K562 (cell line): ENCODE measurements around the gene TBC1D3B. TPM values are rescaled to one million over a fixed set of nuclear protein-coding genes. Genes with fewer than 3 reads are reported as not detected.
"Not testable (repeated sequence)": the region's sequence is repeated elsewhere in the genome, so short reads cannot be mapped to it uniquely, and the experiment has no call there.

Experiments used
- ATAC-seq: fragments of 200-7000 bp; cut with Tn5 transposase; 3 replicates; pipeline ENCODE4 v1.9.1; 2020; ENCODE audit warnings: moderate library complexity
- Bru-seq: library from RNA; stranded (reverse); fragments of 400-500 nt; gene quantifications from one replicate; lab custom pipeline; 2021; lab: Mats Ljungman, UMichigan
- BruChase-seq, 2 experiments: library from RNA; stranded (reverse); fragments of 400-500 nt; gene quantifications; one replicate each; lab custom pipeline; 2021; lab: Mats Ljungman, UMichigan
- BruUV-seq: library from RNA; stranded (reverse); fragments of 400-500 nt; replicated peaks from 2 replicates; lab custom pipeline; 2021; lab: Mats Ljungman, UMichigan
- CTCF ChIA-PET: fragments of 300-600 bp; formaldehyde crosslinking; extraction: SDS; loops from one replicate; lab custom pipeline; 2021; ENCODE audit warnings: low intra/inter-chr PET ratio; lab: Yijun Ruan, JAX
- POLR2A ChIA-PET: fragments of 300-600, 350-650 bp; sonication (Branson Sonifier 250); formaldehyde crosslinking; extraction: SDS; loops from one replicate; lab custom pipeline; 2021; ENCODE audit warnings: antibody characterized with exemption, inconsistent platforms; lab: Yijun Ruan, JAX
- DNase-seq, 4 experiments: peaks; one replicate each; pipeline versions ENCODE4 v3.0.0 to v3.0.0-alpha.2; 2011 to 2018; ENCODE audit warnings: low spot score in 3 of 4, mixed read lengths in 3 of 4; ENCODE audit errors: extremely low read depth in 1 of 4
- FAIRE-seq: peaks from 2 replicates; lab custom pipeline; 2011; peaks lifted over from hg19 to GRCh38; lab: Jason Lieb, UNC
- H2AFZ ChIP-seq: 2 replicates; pipeline ENCODE4 v1.6.0; 2011; ENCODE audit warnings: low read depth, low read length, control low read depth, inconsistent platforms
- H3K27ac ChIP-seq: fragments of 200-600 bp; 3 replicates; pipeline ENCODE4 v1.8.0; 2011; ENCODE audit warnings: low read depth, mild to moderate bottlenecking, control low read depth, inconsistent platforms, low read length, moderate library complexity, mixed read lengths; ENCODE audit errors: extremely low read depth
- H3K27me3 ChIP-seq, 2 experiments: fragments of 300-600 bp in 1 of 2; 2 replicates in 1 of 2; 3 replicates in 1 of 2; pipeline versions ENCODE4 v1.6.0 to v1.8.0; 2011; ENCODE audit warnings: inconsistent platforms in 2 of 2, low read length in 2 of 2, mild to moderate bottlenecking in 1 of 2, mixed read lengths in 1 of 2, moderate library complexity in 1 of 2; ENCODE audit not compliant: control insufficient read depth in 2 of 2, insufficient read depth in 2 of 2
- H3K36me3 ChIP-seq: fragments of 300-600 bp; 3 replicates; pipeline ENCODE4 v1.8.0; 2011; ENCODE audit warnings: mild to moderate bottlenecking, low read length, inconsistent platforms; ENCODE audit not compliant: control insufficient read depth, insufficient read depth
- H3K4me1 ChIP-seq, 2 experiments: fragments of 200-600 bp in 1 of 2; replicated peaks in 1 of 2; 2 replicates in 1 of 2; 3 replicates in 1 of 2; pipeline versions ENCODE4 v1.5.1 to v1.8.0; 2011; ENCODE audit warnings: inconsistent platforms in 2 of 2, low read length in 2 of 2, mild to moderate bottlenecking in 1 of 2, mixed read lengths in 1 of 2, moderate library complexity in 1 of 2; ENCODE audit not compliant: control insufficient read depth in 2 of 2, insufficient read depth in 2 of 2
- H3K4me2 ChIP-seq: 2 replicates; pipeline ENCODE4 v1.6.1; 2011; ENCODE audit warnings: low read length, control low read depth, inconsistent platforms, mixed read lengths; ENCODE audit not compliant: insufficient read depth
- H3K4me3 ChIP-seq: fragments of 200-600 bp; sonication (generic), shearing (Covaris generic); 2 replicates; pipeline ENCODE4 v1.5.1; 2016; ENCODE audit warnings: control low read depth, inconsistent platforms
- H3K79me2 ChIP-seq: fragments of 200-600 bp; 3 replicates; pipeline ENCODE4 v1.8.0; 2011; ENCODE audit warnings: low read length, inconsistent platforms; ENCODE audit not compliant: control insufficient read depth, insufficient read depth
- H3K9ac ChIP-seq, 2 experiments: 2 replicates each; pipeline versions ENCODE4 v1.6.0 to v1.6.1; 2011; ENCODE audit warnings: low read depth in 2 of 2, low read length in 2 of 2, control low read depth in 1 of 2, inconsistent platforms in 1 of 2, mild to moderate bottlenecking in 1 of 2, mixed read lengths in 1 of 2; ENCODE audit not compliant: insufficient read depth in 1 of 2
- H3K9me1 ChIP-seq: one replicate; pipeline ENCODE4 v1.6.0; 2011; ENCODE audit warnings: inconsistent platforms, mild to moderate bottlenecking, low read length, moderate library complexity; ENCODE audit not compliant: control insufficient read depth, insufficient read depth
- H3K9me3 ChIP-seq: replicated peaks from 2 replicates; pipeline ENCODE4 v1.5.1; 2011; ENCODE audit warnings: low read depth, low read length, inconsistent platforms; ENCODE audit not compliant: control insufficient read depth, insufficient read depth
- H4K20me1 ChIP-seq: replicated peaks from 2 replicates; pipeline ENCODE4 v1.6.1; 2011; ENCODE audit warnings: low read length, inconsistent platforms, mixed read lengths; ENCODE audit not compliant: control insufficient read depth, insufficient read depth
- WGBS: fragments of 100-300 bp; shearing (Covaris generic); methylation state at CpG from one replicate; pipeline ENCODE4 v1.1.6; 2016; ENCODE audit warnings: low coverage, mixed read lengths; ENCODE audit not compliant: insufficient coverage; ENCODE audit errors: missing lambda C conversion rate; 5-methylcytosine and 5-hydroxymethylcytosine counted together
- in situ Hi-C: fragments of 300-500 bp; cut with MboI; formaldehyde crosslinking; loops from 4 replicates; pipeline ENCODE4 v1.15.0; 2018; ENCODE audit warnings: inconsistent platforms, mixed read lengths
- intact Hi-C: fragments of 100-400 bp; cut with micrococcal nuclease; formaldehyde crosslinking; loops from 2 replicates; pipeline ENCODE4 v1.14.2; 2022
- long read RNA-seq, 3 experiments: library from polyadenylated mRNA in 2 of 3; library from RNA in 1 of 3; unstranded in 2 of 3; stranded (forward) in 1 of 3; transcript quantifications; one replicate each; pipeline ENCODE4 v2.0.0, GENCODE V29; 2019 to 2022
- polyA minus RNA-seq, 3 experiments: library from RNA; depleted of rRNA, polyadenylated mRNA; stranded (reverse); fragments of >200 nt; gene quantifications; 2 replicates each; pipeline ENCODE4 v1.2.3, GENCODE V29; 2011
- polyA plus RNA-seq, 8 experiments: library from polyadenylated mRNA; depleted of rRNA in 4 of 8; stranded (reverse) in 5 of 8; unstranded in 3 of 8; fragments of >200 nt; fragmentation: Nextera tagmentation in 2 of 8; fragmentation: Illumina TruSeq in 1 of 8; extraction: Ambion mirVana in 2 of 8; extraction: Trizol in 1 of 8; gene quantifications; 2 replicates each; pipeline versions ENCODE4 v1.2.1 to v1.2.3, GENCODE V29; 2011 to 2014; ENCODE audit warnings: inconsistent platforms in 1 of 8, missing spikeins in 1 of 8
- total RNA-seq, 7 experiments: library from RNA; depleted of rRNA in 6 of 7; stranded (reverse); fragments of >200 nt in 6 of 7; fragmentation: Illumina TruSeq in 2 of 7; extraction: Trizol in 2 of 7; gene quantifications; 2 replicates each; pipeline versions ENCODE4 v1.2.1 to v1.2.3, GENCODE V29; 2011 to 2021; ENCODE audit warnings: low replicate concordance in 1 of 7

TBC1D3B gene
- 2.6 and 3.3 TPM in 2 replicates for total RNA-seq (2011; cell fraction: chromatin; rRNA removed; ENCODE audit: low replicate concordance)
- total RNA-seq (2011; cell fraction: nucleolus; rRNA removed): 2.8 TPM in 1 of 2 replicates, not detected in the other
- total RNA-seq (2011; cell fraction: nucleoplasm; rRNA removed): 1.2 TPM in 1 of 2 replicates, not detected in the other
- total RNA-seq (2014; rRNA removed) (not detected in 2 replicates), total RNA-seq (2014; rRNA removed; fragmentation: Illumina TruSeq; extraction: Trizol) (not detected in 2 replicates), total RNA-seq (2015; rRNA removed; fragmentation: Illumina TruSeq; extraction: Trizol) (0.29 and 0.83 TPM in 2 replicates), total RNA-seq (2021) (0.51 and 0.60 TPM in 2 replicates), polyA plus RNA-seq (2011; rRNA removed) (not detected in 2 replicates), polyA plus RNA-seq (2014; fragmentation: Illumina TruSeq; extraction: Trizol) (not detected in 2 replicates), polyA plus RNA-seq (2014; fragmentation: Nextera tagmentation; extraction: Ambion mirVana) (not detected), polyA plus RNA-seq (2014; rRNA removed) (not detected in 2 replicates), polyA minus RNA-seq (2011; rRNA and poly(A)+ RNA removed) (not detected in 2 replicates), Bru-seq, nascent RNA (percentile 17 among the genes with signal in this experiment), BruChase-seq, experiment 1, labeled RNA remaining after a 2-hour chase (percentile 23 among the genes with signal in this experiment), BruChase-seq, experiment 2, labeled RNA remaining after a 6-hour chase (percentile 18 among the genes with signal in this experiment)
- not detected in 2 replicates for polyA plus RNA-seq (2011; cell fraction: cytosol; rRNA removed)
- polyA plus RNA-seq (2011; cell fraction: nucleus; rRNA removed): 1.2 and 2.8 TPM in 2 replicates
- 0.33 and 1.3 TPM in 2 replicates for polyA plus RNA-seq (2012)
- polyA minus RNA-seq (2011; cell fraction: cytosol; rRNA and poly(A)+ RNA removed): not detected in 2 replicates
- polyA minus RNA-seq (2011; cell fraction: nucleus; rRNA and poly(A)+ RNA removed): not detected in 2 replicates
- long read RNA-seq, experiment 1: 0 reads
- long read RNA-seq, experiment 2: 0 reads
- long read RNA-seq, experiment 3: 0 reads

DNA sequence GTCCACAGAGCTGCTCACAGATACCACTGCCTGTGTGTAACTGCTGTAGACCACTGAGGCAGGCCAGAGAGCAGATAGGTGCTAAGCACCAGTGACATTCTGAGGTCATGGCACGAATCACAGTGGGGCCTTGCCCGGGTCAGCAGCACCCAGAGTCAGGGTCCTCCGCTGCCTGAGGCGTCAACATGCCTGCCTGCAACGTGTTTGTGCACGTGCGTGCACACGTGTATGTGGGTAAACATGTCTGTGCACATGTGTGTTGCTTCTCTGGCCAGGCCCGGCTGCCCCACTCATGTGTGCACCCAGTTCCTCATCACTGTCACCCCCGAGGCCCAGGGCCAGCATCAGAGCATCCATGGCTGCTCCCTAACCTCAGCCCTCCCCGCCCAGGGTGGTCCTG, at the start of gene TBC1D3B:
TBC1D3B (minus strand) TSS at position 101 of the 400 bp plus-strand sequence. CDS start 1,586 bp downstream, outside the sequence.
- H3K9me3 ChIP-seq, in situ Hi-C loops, H3K4me1 ChIP-seq, H3K36me3 ChIP-seq, H4K20me1 ChIP-seq, DNase-seq, intact Hi-C loops, POLR2A ChIA-PET, H3K79me2 ChIP-seq, H3K9ac ChIP-seq, BruUV-seq, H3K27me3 ChIP-seq, H2AFZ ChIP-seq, FAIRE-seq, H3K27ac ChIP-seq, H3K9me1 ChIP-seq, ATAC-seq, CTCF ChIA-PET, H3K4me3 ChIP-seq, H3K4me2 ChIP-seq: not testable (repeated sequence)
- no CpG with 5 or more reads among the region's 11 CpGs for WGBS

- BruUV-seq, FAIRE-seq, H3K36me3 ChIP-seq, H3K27ac ChIP-seq, H3K9me1 ChIP-seq, intact Hi-C loops, H3K79me2 ChIP-seq, H3K4me2 ChIP-seq, H3K4me1 ChIP-seq, H2AFZ ChIP-seq, H3K27me3 ChIP-seq, H3K9ac ChIP-seq, ATAC-seq, H3K9me3 ChIP-seq, H4K20me1 ChIP-seq, POLR2A ChIA-PET, H3K4me3 ChIP-seq, DNase-seq, CTCF ChIA-PET: not testable (repeated sequence)
- in situ Hi-C loops: loop anchor here (25.0 kb wide), 2 partner anchors 139 to 1939 kb away; no protein-coding TSS in a partner anchor
- WGBS: 0% methylated on average over 12 of the region's 12 CpGs
Measured at GRCh38 chr17:36222967-36223366, 46.5 kb upstream of the TBC1D3B start.

DNA sequence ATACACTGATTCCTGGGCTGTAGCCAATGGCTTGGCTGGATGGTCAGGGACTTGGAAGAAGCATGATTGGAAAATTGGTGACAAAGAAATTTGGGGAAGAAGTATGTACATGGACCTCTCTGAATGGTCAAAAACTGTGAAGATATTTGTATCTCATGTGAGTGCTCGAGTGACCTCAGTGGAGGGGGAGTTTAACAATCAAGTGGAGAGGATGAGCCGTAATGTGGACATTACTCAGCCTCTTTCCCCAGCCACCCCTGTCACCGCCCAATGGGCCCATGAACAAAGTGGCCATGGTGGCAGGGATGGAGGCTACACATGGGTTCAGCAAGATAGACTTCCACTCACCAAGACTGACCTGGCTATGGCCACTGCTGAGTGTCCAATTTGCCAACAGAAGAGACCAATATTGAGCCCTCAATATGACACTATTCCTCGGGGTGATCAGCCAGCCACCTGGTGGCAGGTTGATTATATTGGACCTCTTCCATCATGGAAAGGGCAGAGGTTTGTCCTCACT, 45.2 kb upstream of the TBC1D3B start:
- H3K27ac ChIP-seq, POLR2A ChIA-PET, H3K9me3 ChIP-seq, H4K20me1 ChIP-seq, H3K27me3 ChIP-seq, CTCF ChIA-PET, H3K4me3 ChIP-seq, BruUV-seq, H2AFZ ChIP-seq, intact Hi-C loops, H3K4me2 ChIP-seq, H3K4me1 ChIP-seq, H3K9ac ChIP-seq, H3K79me2 ChIP-seq, H3K9me1 ChIP-seq, FAIRE-seq, ATAC-seq, DNase-seq, H3K36me3 ChIP-seq: not testable (repeated sequence)
- 2% methylated on average over 4 of the region's 4 CpGs for WGBS
- in situ Hi-C loops: loop anchor here (25.0 kb wide), 2 partner anchors 141 to 1941 kb away; no protein-coding TSS in a partner anchor
